Gastroesophageal sphincter (tissue), 3 donors: Measurements from ENCODE around the gene KIF26A.

ENCODE experiments used
- EP300 ChIP-seq: sonication (generic); formaldehyde crosslinking; IDR thresholded peaks from one replicate; pipeline ENCODE4 v1.6.1; 2017; ENCODE audit warnings: antibody characterized with exemption, mild to moderate bottlenecking
- POLR2A ChIP-seq, 2 donors: fragments of 450-650 bp; IDR thresholded peaks; one replicate each; pipeline ENCODE4 v1.6.1; 2017; ENCODE audit warnings: antibody characterized with exemption in 2 of 2, mild to moderate bottlenecking in 2 of 2, moderate library complexity in 1 of 2
- POLR2AphosphoS5 ChIP-seq: sonication (generic); formaldehyde crosslinking; IDR thresholded peaks from one replicate; pipeline ENCODE4 v1.6.1; 2017; ENCODE audit warnings: antibody characterized with exemption
- TF ChIP-seq, protein P1 (sequence below), 4 experiments: fragments of 200-600 bp in 2 of 4; fragments of 450-650 bp in 2 of 4; sonication (generic) in 1 of 4; IDR thresholded peaks; one replicate each; pipeline ENCODE4 v1.5.1; 2017 to 2019; ENCODE audit warnings: antibody characterized with exemption in 4 of 4, mild to moderate bottlenecking in 2 of 4, moderate library complexity in 2 of 4

DNA sequence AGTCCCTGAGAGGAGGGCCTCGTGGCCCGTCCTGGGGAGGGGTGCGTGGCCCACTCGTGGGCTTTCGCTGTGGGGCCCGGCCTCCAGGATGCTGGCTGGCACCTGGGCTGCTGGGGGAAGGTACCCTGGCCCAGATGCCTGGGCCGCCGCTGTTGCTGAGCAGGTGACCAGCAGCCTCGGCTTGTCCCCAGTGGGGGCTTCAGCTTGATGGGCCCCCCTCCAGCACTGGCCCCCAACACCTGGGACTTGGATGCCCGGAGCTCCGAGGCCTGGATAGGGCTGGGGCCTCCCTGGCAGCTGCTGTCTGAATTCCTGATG lies 10.8 kb downstream of the KIF26A start:
- no peak for TF ChIP-seq POLR2A (IDR thresholded peaks at IDR 0.05)
- TF ChIP-seq, protein P1, sequence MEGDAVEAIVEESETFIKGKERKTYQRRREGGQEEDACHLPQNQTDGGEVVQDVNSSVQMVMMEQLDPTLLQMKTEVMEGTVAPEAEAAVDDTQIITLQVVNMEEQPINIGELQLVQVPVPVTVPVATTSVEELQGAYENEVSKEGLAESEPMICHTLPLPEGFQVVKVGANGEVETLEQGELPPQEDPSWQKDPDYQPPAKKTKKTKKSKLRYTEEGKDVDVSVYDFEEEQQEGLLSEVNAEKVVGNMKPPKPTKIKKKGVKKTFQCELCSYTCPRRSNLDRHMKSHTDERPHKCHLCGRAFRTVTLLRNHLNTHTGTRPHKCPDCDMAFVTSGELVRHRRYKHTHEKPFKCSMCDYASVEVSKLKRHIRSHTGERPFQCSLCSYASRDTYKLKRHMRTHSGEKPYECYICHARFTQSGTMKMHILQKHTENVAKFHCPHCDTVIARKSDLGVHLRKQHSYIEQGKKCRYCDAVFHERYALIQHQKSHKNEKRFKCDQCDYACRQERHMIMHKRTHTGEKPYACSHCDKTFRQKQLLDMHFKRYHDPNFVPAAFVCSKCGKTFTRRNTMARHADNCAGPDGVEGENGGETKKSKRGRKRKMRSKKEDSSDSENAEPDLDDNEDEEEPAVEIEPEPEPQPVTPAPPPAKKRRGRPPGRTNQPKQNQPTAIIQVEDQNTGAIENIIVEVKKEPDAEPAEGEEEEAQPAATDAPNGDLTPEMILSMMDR (IDR thresholded peaks at IDR 0.05): no peak
- no peak for TF ChIP-seq POLR2AphosphoS5
- no peak for TF ChIP-seq EP300
